GM18499 (cell line): ENCODE data around the gene PLD4.
"Not testable (repeated sequence)": the region's sequence is repeated elsewhere in the genome, so short reads cannot be mapped to it uniquely, and the experiment has no call there.

Source experiments
- ATAC-seq: cut with Tn5 transposase; IDR thresholded peaks from one replicate; pipeline ENCODE4 v1.9.1; 2021; ENCODE audit warnings: moderate number of reproducible peaks; ENCODE audit not compliant: insufficient read depth, unreplicated experiment

PLD4 gene

GRCh38 chr14:104895786-104896661 is 28.7 kb upstream of the PLD4 start:
- ATAC-seq, result no peak

GRCh38 chr14:104897330-104898194 is 27.1 kb upstream of the PLD4 start:
- no peak for ATAC-seq

DNA sequence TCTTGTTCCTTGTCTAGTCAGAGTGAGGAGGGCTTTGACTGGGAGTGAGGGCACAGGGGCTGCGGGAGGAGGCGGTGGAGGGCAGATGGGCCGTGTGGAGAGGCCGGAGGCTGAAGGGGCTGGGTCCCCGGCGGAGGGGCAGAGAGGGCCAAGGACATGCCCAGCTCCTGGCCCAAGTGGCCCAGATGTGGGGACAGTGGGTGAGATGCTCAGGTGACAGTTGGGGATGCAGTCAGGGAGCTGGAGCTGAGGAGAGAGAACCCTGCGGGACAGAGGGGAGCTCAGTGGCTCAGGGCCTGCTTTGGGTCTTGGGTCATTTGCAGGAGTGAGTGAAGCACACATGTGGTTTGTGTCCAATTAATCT is 26.5 kb upstream of the PLD4 start:
- ATAC-seq, result no peak

GRCh38 chr14:104898870-104899510 is 25.7 kb upstream of the PLD4 start:
- no peak for ATAC-seq

- ATAC-seq, result no peak
These were observed 24.9 kb upstream of the PLD4 start for GRCh38 chr14:104899781-104900180.

DNA sequence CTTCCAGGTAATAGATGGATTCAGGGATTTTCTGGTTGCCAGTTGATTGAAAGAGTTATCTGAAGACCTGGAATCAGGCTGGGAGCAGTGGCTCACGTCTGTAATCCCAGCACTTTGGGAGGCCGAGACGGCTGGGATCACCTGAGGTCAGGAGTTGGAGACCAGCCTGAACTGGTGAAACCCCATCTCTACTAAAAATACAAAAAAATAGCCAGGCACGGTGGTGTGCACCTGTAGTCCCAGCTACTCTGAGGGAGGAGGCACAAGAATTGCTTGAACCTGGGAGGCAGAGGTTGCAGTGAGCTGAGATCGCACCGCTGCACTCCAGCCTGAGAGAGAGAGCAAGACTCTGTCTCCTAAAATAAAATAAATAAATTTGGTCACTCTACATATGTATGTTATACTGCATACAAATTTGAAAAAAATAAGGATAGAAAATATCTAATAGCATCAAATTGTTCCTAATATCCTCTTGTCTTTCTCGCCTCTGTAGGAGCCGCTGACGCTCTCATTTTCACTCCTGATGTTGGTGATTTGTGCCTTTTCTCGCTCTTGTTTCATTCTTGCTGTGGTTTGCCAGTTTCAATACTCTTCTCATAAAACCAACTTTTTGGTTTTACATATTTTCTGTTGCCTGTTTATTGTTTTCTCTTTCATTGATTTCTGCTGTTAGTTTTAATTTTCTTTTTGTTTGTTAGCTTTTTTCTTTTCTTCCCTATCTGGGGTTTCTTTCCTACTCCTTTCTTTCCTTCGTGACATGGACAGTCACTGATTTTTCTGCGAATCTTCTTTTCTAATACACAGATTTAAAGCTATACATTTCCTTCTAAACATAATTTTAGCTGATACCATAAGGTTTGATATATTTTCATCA is 23.8 kb upstream of the PLD4 start:
- no peak for ATAC-seq

DNA sequence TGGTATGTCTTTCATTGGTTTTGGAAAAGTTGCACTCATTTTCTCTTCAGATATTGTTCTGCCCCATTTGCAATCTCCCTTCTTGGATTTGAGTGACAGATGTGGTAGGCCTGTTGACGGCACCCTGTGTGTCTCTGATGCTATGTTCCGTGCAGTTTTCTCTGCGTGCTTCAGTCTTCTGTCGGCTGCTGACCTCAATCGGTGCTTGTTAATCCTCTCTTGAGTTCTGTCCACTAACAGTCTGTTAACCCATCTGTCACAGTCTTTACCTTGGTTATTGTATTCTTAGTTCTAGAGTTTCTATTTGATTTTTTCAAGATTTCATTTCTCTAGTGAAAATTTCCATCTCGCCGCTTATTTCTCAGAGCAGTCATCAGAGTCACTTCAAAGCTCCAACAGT is 20.7 kb upstream of the PLD4 start:
- ATAC-seq, result no peak

- ATAC-seq, result not testable (repeated sequence)
These were observed 19.8 kb upstream of the PLD4 start for GRCh38 chr14:104904650-104905578.

DNA sequence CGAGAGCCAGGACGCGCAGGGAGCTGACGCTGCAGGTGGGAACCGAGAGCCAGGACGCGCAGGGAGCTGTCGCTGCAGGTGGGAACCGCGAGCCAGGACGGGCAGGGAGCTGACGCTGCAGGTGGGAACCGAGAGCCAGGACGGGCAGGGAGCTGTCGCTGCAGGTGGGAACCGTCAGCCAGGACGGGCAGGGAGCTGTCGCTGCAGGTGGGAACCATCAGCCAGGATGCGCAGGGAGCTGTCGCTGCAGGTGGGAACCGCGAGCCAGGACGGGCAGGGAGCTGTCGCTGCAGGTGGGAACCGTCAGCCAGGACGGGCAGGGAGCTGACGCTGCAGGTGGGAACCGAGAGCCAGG is 19.1 kb upstream of the PLD4 start:
- ATAC-seq, result not testable (repeated sequence)

GRCh38 chr14:104908303-104908702 is 16.4 kb upstream of the PLD4 start:
- ATAC-seq, result no peak

DNA sequence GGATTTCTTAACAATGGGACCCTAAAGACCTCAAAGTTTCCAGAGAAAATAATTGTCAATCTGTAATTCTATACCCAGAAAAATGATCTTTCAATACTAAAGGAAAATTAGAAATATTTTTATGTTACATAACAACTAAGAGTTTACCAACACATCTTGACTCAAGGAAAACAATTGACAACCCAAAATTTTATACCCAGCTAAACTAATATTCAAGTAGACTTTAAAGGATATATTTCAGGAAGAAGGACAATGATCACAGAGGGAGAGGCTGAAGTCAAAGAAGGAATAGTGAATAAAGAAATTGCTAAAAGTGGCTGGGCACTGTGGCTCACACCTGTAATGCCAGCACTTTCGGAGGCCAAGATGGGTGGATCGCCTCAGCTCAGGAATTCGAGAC is 12.6 kb upstream of the PLD4 start:
- no peak for ATAC-seq

DNA sequence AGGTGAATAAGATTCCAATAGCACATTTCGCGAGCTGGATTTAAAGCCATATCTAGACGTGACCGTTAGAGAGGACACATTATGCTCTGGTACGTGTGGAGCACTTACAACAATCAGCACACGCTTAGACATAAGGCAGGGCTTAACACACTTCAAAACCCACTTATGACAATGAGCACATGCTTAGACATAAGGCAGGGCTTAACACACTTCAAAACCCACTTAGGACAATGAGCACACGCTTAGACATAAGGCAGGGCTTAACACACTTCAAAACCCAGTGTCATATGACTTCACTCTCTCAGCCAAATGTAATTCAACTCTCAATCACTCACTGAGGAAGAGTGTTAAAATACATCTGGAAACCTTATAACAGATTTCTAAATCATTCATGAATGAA is 11.2 kb upstream of the PLD4 start:
- no peak for ATAC-seq

- ATAC-seq, result no peak
These were observed 7.6 kb upstream of the PLD4 start for GRCh38 chr14:104917116-104917515.

DNA sequence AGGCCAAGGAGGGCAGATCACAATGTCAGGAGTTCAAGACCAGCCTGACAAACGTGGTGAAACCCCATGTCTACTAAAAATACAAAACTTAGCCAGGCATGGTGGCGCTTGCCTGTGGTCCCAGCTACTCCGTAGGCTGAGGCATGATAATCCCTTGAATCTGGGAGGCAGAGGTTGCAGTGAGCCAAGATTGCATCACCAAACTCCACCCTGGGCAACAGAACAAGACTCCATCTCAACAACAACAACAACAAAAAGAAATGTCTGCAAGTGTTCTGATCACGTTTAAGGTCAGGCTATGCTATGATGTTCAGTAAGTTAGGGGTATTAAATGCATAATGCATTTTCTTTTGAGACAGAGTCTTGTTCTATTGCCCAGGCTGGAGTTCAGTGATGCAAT is 6.7 kb upstream of the PLD4 start:
- no peak for ATAC-seq

GRCh38 chr14:104919152-104919992 is 5.3 kb upstream of the PLD4 start:
- not testable (repeated sequence) for ATAC-seq

DNA sequence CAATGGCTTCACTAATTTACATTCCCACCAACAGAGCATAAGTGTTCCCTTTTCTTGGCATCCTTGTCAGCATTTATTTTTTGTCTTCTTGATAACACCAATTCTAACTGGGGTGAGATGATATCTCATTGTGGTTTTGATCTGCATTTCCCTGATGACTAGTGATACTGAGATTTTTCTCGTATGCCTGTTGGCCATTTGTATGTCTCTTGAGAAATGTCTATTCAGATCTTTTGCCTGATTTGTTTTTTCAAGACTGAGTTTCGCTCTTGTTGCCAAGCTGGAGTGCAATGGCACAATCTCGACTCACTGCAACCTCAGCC is 4.7 kb upstream of the PLD4 start:
- ATAC-seq, result no peak

GRCh38 chr14:104923640-104924420 is 849 bp upstream of the PLD4 start:
- ATAC-seq, result no peak
